Transverse colon (tissue), 4 donors: ENCODE data around the gene PHLDA2.

Experiments
- EP300 ChIP-seq: sonication (generic); formaldehyde crosslinking; IDR thresholded peaks from one replicate; pipeline ENCODE4 v1.6.1; 2017; ENCODE audit warnings: antibody characterized with exemption, low read depth
- POLR2A ChIP-seq: fragments of 450-650 bp; IDR thresholded peaks from one replicate; pipeline ENCODE4 v1.6.1; 2016; ENCODE audit warnings: antibody characterized with exemption, mild to moderate bottlenecking, moderate library complexity
- POLR2AphosphoS5 ChIP-seq, 3 donors: sonication (generic); formaldehyde crosslinking; IDR thresholded peaks; one replicate each; pipeline ENCODE4 v1.6.1; 2016; ENCODE audit warnings: antibody characterized with exemption in 3 of 3
- TF ChIP-seq, protein P1 (sequence below), 5 experiments: fragments of 200-600 bp in 3 of 5; fragments of 450-650 bp in 2 of 5; sonication (generic) in 3 of 5; IDR thresholded peaks; 1 replicate in 2 of 5; 2 replicates in 3 of 5; pipeline ENCODE4 v1.5.1; 2016 to 2017; ENCODE audit warnings: antibody characterized with exemption in 5 of 5, inconsistent platforms in 3 of 5, mild to moderate bottlenecking in 2 of 5, moderate library complexity in 1 of 5

DNA sequence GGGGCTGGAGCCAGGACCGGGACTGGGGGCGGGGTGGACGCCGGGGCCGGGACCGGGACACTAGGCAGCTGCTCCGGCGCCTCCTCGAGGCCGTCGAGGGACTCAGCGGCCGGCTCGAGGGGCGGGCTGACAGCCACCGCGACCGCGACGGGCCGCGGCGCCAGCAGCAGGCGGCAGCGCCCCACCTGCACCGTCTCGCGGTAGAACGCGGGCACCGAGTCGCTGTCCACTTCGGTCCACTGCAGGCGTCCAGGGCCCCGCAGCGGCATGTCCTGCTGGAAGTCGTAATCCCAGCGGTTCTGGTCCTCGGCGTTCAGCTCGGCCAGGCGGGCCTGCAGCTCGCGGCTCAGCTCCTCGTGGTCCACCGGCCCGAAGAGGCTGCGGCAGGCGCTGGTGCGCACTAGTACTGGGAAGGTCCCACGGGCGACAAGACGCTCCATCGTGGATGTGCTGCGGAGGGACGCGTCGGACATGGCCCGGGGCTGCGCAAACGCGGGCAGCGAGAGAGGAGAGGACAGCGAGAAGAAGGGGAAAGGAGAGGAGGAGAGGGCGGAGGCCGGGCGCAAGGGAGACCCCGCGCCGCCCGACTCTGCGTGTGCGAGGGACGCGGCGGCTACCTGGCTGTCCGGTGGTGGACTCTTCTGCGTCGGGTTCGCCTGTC, 44.1 kb downstream of the PHLDA2 start:
- TF ChIP-seq, protein P1, sequence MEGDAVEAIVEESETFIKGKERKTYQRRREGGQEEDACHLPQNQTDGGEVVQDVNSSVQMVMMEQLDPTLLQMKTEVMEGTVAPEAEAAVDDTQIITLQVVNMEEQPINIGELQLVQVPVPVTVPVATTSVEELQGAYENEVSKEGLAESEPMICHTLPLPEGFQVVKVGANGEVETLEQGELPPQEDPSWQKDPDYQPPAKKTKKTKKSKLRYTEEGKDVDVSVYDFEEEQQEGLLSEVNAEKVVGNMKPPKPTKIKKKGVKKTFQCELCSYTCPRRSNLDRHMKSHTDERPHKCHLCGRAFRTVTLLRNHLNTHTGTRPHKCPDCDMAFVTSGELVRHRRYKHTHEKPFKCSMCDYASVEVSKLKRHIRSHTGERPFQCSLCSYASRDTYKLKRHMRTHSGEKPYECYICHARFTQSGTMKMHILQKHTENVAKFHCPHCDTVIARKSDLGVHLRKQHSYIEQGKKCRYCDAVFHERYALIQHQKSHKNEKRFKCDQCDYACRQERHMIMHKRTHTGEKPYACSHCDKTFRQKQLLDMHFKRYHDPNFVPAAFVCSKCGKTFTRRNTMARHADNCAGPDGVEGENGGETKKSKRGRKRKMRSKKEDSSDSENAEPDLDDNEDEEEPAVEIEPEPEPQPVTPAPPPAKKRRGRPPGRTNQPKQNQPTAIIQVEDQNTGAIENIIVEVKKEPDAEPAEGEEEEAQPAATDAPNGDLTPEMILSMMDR (IDR thresholded peaks at IDR 0.05), result peak in 2 of 5 experiments; percentile 19 to 35
- no peak for TF ChIP-seq POLR2A
- no peak for TF ChIP-seq POLR2AphosphoS5 (IDR thresholded peaks at IDR 0.05)
- TF ChIP-seq EP300, result no peak
